ENCODE measurements around the gene FGF12.

DNA sequence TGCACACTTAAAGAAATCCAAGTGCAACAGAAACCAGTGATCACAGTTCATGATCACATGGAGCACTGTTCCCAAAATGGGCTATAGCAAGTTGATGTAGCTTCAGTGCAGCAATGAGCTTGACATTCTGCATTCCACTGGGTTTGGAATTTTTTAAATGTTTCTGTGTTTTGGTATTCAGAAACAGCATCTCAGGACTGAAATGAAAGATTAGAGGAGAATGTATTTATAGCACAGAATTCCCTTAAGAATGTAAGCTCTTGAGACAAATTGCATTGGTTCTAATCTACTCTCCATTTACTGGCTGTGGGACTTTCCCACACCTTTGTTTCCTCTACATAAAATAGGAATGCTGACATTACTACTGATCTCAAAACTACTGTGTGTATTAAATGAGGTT lies 162.7 kb downstream of the FGF12 start:
- no peak for TF ChIP-seq POLR2A (IDR thresholded peaks at IDR 0.05)
- TF ChIP-seq, protein P1, sequence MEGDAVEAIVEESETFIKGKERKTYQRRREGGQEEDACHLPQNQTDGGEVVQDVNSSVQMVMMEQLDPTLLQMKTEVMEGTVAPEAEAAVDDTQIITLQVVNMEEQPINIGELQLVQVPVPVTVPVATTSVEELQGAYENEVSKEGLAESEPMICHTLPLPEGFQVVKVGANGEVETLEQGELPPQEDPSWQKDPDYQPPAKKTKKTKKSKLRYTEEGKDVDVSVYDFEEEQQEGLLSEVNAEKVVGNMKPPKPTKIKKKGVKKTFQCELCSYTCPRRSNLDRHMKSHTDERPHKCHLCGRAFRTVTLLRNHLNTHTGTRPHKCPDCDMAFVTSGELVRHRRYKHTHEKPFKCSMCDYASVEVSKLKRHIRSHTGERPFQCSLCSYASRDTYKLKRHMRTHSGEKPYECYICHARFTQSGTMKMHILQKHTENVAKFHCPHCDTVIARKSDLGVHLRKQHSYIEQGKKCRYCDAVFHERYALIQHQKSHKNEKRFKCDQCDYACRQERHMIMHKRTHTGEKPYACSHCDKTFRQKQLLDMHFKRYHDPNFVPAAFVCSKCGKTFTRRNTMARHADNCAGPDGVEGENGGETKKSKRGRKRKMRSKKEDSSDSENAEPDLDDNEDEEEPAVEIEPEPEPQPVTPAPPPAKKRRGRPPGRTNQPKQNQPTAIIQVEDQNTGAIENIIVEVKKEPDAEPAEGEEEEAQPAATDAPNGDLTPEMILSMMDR (IDR thresholded peaks at IDR 0.05): no peak
